ENCODE measurements around the gene RAB38. TPM values are rescaled to one million over a fixed set of nuclear protein-coding genes. Genes with fewer than 3 reads are reported as not detected.

RAB38 gene
- total and polyA plus RNA-seq, 10 of the 15 experiments (the other 5 are each of a cell fraction or from before 2014, with no cell fraction given) = 8.4 to 30.5 (median 11.7) TPM

GRCh38 chr11:88204353-88204752 is 29.1 kb upstream of the RAB38 start:
- no peak for TF ChIP-seq SREBF2 (IDR thresholded peaks at IDR 0.05; ENCODE audit: low read length)
- TF ChIP-seq E4F1 (IDR thresholded peaks at IDR 0.05; ENCODE audit: borderline replicate concordance, partially characterized antibody) = no peak
- H3K4me3 ChIP-seq = no peak overlapping the region
- no peaks in the 10 kb centered on the region for H3K79me2 ChIP-seq (ENCODE audit: control insufficient read depth, insufficient read depth, low read length)
- ATAC-seq = no peak
- no TSS peak for BruUV-seq (replicated peaks)
- ChIA-PET SMC1A (ENCODE audit: uncharacterized antibody, unreplicated experiment) (interaction anchor here (1.2 to 1.5 kb wide), 2 partner anchors 10 to 340 kb away, joined by 3 read pairs; no protein-coding TSS in a partner anchor), POLR2A (no interaction called here), RAD21 (ENCODE audit: unreplicated experiment) (no interaction called here), CTCF (interaction anchor here (0.6 to 2.1 kb wide), 3 partner anchors 10 to 100 kb away, joined by 3 to 4 read pairs (median 3); no protein-coding TSS in a partner anchor)
- no peak overlapping the region for H2AFZ ChIP-seq (ENCODE audit: control insufficient read depth, low read depth, low read length)
- H4K20me1 ChIP-seq (ENCODE audit: control insufficient read depth, insufficient read depth) = no peaks in the 10 kb centered on the region
- in situ Hi-C loops (cut with MboI) (no loop called here), intact Hi-C loops (cut with micrococcal nuclease; ENCODE audit: unreplicated experiment) (no loop called here)
- DNase-seq (ENCODE audit: low read depth, low spot score) = no peak
- 95% methylated on average over 3 of the region's 3 CpGs for WGBS (ENCODE audit: insufficient coverage, insufficient replicate concordance, low lambda C conversion rate, missing lambda C conversion rate)
- H3K9ac ChIP-seq (ENCODE audit: control insufficient read depth, insufficient read depth, low read length) = no peak overlapping the region
- no peak for FAIRE-seq
- H3K27ac ChIP-seq (ENCODE audit: control insufficient read depth, insufficient read depth) = no peak overlapping the region
- no peaks in the 10 kb centered on the region for H3K27me3 ChIP-seq (replicated peaks in 1 of 2; ENCODE audit: control insufficient read depth in 2 of 2, insufficient read depth in 2 of 2, low read length in 1 of 2)
- no peaks in the 10 kb centered on the region for H3K9me3 ChIP-seq (replicated peaks; ENCODE audit: control insufficient read depth, insufficient read depth, low read length)
- H3K4me2 ChIP-seq (ENCODE audit: control insufficient read depth, insufficient read depth) = no peak overlapping the region
- H3K36me3 ChIP-seq (ENCODE audit: control insufficient read depth in 2 of 2, insufficient read depth in 2 of 2, low read length in 1 of 2) = no peaks in the 10 kb centered on the region
- no peaks in the 10 kb centered on the region for H3K4me1 ChIP-seq (ENCODE audit: control insufficient read depth, insufficient read depth, low read length)

GRCh38 chr11:88203604-88204003 is 28.4 kb upstream of the RAB38 start:
- intact Hi-C loops (cut with micrococcal nuclease; ENCODE audit: unreplicated experiment) (no loop called here), in situ Hi-C loops (cut with MboI) (no loop called here)
- SMC1A ChIA-PET (ENCODE audit: uncharacterized antibody, unreplicated experiment) = interaction anchor here (1.2 to 1.5 kb wide), 2 partner anchors 9 to 341 kb away, joined by 3 read pairs; no protein-coding TSS in a partner anchor
- POLR2A ChIA-PET = no interaction called here
- DNase-seq (ENCODE audit: low read depth, low spot score) (no peak), FAIRE-seq (no peak), ATAC-seq (no peak)
- H3K9me3 ChIP-seq (replicated peaks; ENCODE audit: control insufficient read depth, insufficient read depth, low read length) = no peaks in the 10 kb centered on the region
- no TSS peak for BruUV-seq (replicated peaks)
- no peaks in the 10 kb centered on the region for H3K27me3 ChIP-seq (replicated peaks in 1 of 2; ENCODE audit: control insufficient read depth in 2 of 2, insufficient read depth in 2 of 2, low read length in 1 of 2)
- no peak overlapping the region for H3K9ac ChIP-seq (ENCODE audit: control insufficient read depth, insufficient read depth, low read length)
- RAD21 ChIA-PET (ENCODE audit: unreplicated experiment) = no interaction called here
- H3K4me2 ChIP-seq (ENCODE audit: control insufficient read depth, insufficient read depth) = no peak overlapping the region
- CTCF ChIA-PET = interaction anchor here (0.6 to 2.1 kb wide), 3 partner anchors 11 to 99 kb away, joined by 3 to 4 read pairs (median 3); no protein-coding TSS in a partner anchor
- 100% methylated on average over 2 of the region's 2 CpGs for WGBS (ENCODE audit: insufficient coverage, insufficient replicate concordance, low lambda C conversion rate, missing lambda C conversion rate)
- no peaks in the 10 kb centered on the region for H3K4me1 ChIP-seq (ENCODE audit: control insufficient read depth, insufficient read depth, low read length)
- no peaks in the 10 kb centered on the region for H3K79me2 ChIP-seq (ENCODE audit: control insufficient read depth, insufficient read depth, low read length)
- H4K20me1 ChIP-seq (ENCODE audit: control insufficient read depth, insufficient read depth) = no peaks in the 10 kb centered on the region
- H3K4me3 ChIP-seq = no peak overlapping the region
- no peak overlapping the region for H3K27ac ChIP-seq (ENCODE audit: control insufficient read depth, insufficient read depth)
- no peaks in the 10 kb centered on the region for H3K36me3 ChIP-seq (ENCODE audit: control insufficient read depth in 2 of 2, insufficient read depth in 2 of 2, low read length in 1 of 2)
- TF ChIP-seq ZZZ3 (IDR thresholded peaks at IDR 0.05; ENCODE audit: control insufficient read depth, insufficient read length, low read depth) (no peak), MYB (IDR thresholded peaks at IDR 0.05; ENCODE audit: borderline replicate concordance, low read depth, low read length) (no peak), ZNF592 (IDR thresholded peaks at IDR 0.05) (no peak)
- no peak overlapping the region for H2AFZ ChIP-seq (ENCODE audit: control insufficient read depth, low read depth, low read length)
